COLO668 (cell line): ENCODE measurements around the gene PIGK.
"Not testable (repeated sequence)": the region's sequence is repeated elsewhere in the genome, so short reads cannot be mapped to it uniquely, and the experiment has no call there.

ENCODE experiments used
- DNase-seq: peaks from one replicate; lab custom pipeline; 2025; ENCODE audit not compliant: unreplicated experiment; lab: John Stamatoyannopoulos, UW

PIGK gene

GRCh38 chr1:77219166-77219887, at the start of gene PIGK:
Gene PIGK (minus strand): TSS chr1:77219430. CDS start chr1:77219402, 28 bp downstream.
- peak; percentile 97 for DNase-seq

DNA sequence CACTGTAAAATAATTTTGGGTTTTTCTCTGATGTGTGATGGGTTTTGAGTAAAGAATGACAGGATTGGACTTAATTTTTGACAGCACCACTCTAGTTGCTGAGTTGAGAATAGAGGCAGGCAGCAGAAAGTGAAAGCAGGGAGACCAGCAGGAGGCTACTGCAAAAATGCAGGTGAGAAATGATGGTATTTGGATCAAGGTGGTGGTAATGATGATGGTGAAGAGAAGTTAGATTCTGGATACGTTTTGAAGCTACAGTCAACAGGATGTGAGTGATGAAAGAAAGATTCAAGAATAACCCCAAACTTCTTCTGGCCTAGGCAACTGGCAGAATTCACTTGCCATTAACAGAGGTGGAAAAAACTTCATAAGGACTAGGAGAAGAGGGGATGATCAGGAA, 47.8 kb upstream of the PIGK start:
- no peak for DNase-seq

- DNase-seq: no peak
These were observed 46.0 kb upstream of the PIGK start for GRCh38 chr1:77265180-77265579.

DNA sequence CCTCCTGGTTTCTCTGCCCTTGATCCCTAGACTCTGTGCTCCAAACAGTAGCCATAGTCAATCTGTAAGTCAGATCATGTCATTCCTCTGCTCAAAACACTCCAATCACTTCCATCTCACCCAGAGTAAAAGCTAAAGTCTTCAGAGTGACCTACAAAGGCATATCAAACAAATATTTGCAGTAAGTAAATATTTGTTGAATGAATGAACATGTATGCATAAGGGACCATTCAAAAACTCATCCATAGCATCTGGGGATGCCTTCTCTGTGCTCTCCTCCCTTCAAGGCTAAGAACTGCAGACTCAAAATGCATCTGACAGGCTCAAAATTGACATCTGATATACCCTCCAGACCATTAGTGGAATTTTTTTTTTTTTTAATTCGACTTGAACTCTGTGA, 44.5 kb upstream of the PIGK start:
- no peak for DNase-seq

DNA sequence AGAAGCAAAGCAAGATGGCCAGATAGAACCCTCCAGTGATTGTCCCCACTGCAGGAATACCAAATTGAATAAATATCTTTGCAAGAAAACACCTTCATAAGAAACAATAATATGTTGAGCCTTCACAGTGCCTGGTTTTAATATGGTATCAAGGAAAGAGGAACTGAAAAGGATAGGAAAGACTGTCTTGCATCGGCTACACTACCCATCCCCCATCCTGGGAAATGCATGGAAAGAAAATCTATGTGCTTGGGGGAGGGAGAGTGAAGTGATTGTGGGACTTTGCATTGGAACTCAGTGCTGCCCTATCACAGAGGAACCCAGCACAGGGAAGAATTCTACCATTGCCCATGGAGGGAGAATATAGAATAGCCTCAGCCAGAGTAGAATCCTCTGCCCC, 34.0 kb upstream of the PIGK start:
- no peak for DNase-seq

DNA sequence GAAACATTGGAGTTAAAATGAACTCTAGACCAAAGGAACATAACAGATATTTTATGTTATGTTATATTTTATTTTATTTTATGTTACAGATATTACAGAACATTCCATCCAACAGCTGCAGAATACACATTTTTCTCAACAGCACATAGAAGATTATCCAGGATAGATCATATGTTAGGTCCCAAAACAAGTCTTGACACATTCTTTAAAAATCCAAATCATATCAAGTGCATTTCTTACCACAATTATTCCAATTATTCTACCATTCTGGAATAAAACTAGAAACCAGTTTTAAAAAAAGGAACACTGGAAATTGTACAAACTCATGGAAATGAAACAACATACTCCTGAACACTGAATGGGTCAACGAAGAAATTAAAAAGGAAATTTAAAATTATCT, 30.9 kb upstream of the PIGK start:
- DNase-seq: no peak

DNA sequence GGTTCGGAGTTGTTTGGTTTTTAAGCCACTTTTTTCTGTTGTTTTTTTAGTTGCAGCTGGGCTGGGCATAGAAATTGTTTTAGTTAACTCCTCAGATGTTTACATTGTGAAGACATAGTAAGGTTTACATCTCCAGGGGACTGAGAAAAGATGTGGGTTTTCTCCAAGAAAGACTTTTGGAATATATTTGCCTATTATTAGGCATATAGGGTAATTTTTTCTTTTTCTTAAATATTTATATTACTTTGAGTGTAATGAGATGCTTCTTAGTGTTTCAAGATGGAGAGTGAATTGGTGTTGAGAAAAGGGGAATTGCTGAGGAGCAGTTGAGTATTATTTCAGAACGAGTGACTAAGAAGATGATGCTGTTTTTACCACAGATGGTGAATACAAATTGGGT, 26.6 kb upstream of the PIGK start:
- DNase-seq: no peak

DNA sequence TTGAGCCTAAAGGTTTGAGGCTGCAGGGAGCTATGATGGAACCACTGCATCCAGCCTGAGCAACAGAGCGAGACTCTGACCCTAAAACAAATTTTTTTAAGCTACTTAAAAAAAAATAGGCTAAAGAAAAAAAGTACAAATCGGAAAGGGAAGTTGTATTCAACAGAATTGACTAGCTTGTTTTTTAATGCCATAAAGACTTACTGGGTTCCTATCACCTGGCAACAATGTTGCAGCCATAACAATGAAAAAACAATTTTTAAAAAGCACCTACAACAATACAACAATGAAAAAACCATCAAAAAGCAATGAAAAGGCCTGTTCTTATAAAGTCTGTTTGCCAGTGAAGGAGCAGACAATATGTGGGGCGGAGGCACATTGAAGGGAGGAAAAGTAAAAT, 20.1 kb upstream of the PIGK start:
- no peak for DNase-seq

DNA sequence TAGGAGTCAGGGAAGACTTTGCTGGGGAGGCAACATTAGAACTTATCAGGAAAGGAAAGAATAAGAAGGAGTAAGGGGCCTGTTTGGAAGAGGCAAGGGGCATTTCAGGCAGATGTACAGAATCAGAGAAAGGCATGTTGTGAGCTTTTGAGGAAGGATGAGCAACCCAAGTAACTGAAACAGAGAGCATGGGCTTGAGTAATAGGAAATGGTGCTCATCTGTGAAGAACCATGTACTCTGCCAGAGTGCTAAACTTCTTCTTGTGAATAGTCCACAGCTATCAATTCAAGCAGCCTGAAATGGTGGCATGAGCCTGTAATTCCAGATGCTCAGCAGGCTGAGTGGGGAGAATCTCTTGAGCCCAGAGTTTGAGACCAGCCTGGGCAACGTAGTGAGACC, 19.2 kb upstream of the PIGK start:
- no peak for DNase-seq

- DNase-seq: no peak
These were observed 15.7 kb upstream of the PIGK start for GRCh38 chr1:77234943-77235342.

DNA sequence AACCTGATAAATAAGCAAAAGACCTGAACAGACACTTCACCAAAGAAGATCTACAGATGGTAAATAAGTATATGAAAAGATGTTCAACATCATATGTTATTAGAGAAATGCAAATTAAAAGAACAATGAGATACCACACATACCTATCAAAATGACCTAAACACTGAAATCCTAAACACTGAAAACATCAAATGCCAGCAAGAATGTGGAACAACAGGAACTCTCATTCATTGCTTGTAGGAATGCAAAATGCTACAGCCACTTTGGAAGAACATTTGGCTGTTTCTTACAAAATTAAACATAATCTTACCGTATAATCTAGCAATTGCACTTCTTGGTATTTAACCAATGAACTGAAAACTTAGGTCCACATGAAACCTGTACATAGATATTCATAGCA, 14.9 kb upstream of the PIGK start:
- no peak for DNase-seq

DNA sequence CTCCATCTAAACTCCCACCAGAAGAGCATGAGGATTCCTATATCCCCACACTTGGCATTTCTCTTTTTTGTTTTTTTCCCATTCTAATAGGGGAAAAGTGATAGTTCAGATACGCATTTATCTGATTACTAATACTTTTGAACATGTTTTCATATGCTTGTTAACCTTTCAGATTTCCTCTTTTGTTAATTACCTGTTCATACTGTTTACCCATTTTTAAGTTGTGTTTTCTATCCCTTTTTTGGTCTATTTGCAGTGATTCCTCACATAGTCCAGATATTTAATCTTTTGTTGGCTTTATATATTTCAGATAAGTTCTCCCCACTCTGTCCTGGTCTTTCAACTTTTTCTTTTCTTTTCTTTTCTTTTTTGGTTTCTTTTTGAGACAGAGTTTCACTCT, 13.6 kb upstream of the PIGK start:
- DNase-seq: no peak

DNA sequence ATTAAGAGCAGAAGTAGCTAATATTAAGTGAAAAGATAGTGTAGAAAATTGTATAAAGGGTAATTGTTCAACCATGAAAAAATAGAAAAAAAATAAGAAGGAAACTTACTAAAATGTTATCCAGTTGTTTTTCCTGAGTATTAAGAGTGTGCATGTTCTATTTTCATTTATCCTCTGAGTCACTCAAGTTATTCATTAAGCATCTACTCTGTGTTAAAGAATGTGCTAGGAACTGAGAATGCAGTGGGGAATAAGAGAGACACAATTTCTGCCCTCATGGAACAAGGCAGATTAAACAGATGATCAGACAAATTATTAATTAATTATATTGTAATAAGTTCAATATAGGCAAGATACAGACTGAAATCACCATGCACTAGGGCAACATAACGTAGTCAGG, 10.8 kb upstream of the PIGK start:
- DNase-seq: no peak

- DNase-seq: no peak
These were observed 9.6 kb upstream of the PIGK start for GRCh38 chr1:77228836-77229235.

DNA sequence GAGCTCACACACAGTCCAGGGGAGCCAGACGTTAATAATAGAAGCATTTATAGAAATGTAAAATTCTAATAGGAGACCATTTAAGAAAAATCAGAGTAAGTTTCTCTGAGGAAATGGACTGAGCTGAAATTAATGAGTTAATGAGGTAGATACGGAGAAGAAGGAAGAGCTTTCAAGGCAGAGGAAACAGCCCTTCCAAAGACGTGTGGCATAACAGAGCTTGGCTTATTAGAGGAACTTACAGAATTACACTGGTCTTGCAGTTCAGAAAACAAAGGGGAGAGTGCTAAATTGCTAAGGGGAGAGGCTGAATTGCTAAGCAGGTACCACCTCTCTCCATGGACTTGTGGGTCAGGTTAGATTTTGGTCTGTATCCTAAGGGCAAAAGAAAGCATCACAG, 8.2 kb upstream of the PIGK start:
- DNase-seq: no peak

GRCh38 chr1:77222496-77222895, 3.3 kb upstream of the PIGK start:
- DNase-seq: no peak

- no peak for DNase-seq
These were observed 1.6 kb upstream of the PIGK start for GRCh38 chr1:77220687-77221463.

GRCh38 chr1:77218477-77219165, 609 bp downstream of the PIGK start:
- DNase-seq: no peak

GRCh38 chr1:77204043-77204442, 15.2 kb downstream of the PIGK start:
- DNase-seq: not testable (repeated sequence)

DNA sequence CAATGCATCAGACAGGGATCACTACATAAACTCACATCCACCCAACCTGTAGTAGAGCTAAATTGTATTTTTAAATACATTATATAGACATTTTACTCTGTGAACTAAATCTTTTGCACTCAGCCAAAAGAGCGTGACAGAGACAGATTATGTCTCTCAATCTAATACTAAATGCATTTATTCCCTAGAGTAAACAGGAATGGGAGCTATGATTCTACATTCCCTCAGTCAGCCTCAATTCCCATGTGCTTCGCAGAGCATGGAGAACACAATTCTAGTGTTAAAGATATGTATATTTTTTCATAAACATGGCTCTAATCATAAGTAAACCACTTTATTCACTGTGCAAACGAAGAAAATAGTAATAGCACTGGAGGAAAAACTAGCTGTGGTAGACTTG, 16.5 kb downstream of the PIGK start:
- DNase-seq: no peak

DNA sequence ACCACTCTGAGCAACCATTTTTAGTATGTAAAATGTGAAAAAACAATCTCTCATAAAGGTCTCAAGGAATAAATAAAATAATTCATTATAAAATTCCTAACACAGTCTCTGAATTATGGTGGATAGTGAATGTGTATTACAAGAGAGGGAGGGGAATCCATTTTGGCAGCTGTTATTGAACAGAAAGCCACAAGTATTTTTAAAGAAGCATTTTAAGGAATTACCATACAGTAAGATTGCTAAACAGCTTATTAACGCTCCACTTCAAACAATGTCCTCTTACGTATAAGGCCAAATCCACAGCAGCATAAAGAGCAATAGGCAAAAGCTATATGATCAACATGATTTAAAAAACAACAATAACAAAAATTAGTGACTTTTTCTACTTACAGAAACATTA, 18.4 kb downstream of the PIGK start:
- no peak for DNase-seq

- no peak for DNase-seq
These were observed 18.9 kb downstream of the PIGK start for GRCh38 chr1:77200293-77200692.
